GM18498 (cell line): Measurements from ENCODE around the gene NUMB.

Experiments used
- ATAC-seq: cut with Tn5 transposase; IDR thresholded peaks from one replicate; pipeline ENCODE4 v1.9.1; 2021; ENCODE audit warnings: mild to moderate bottlenecking, moderate library complexity; ENCODE audit not compliant: unreplicated experiment

The NUMB gene

GRCh38 chr14:73264080-73264884, 194.1 kb downstream of the NUMB start:
- no peak for ATAC-seq

- no peak for ATAC-seq
These were observed 194.7 kb downstream of the NUMB start for GRCh38 chr14:73263606-73264005.

GRCh38 chr14:73262427-73263183, 195.7 kb downstream of the NUMB start:
- ATAC-seq, result no peak

GRCh38 chr14:73261520-73262426, 196.6 kb downstream of the NUMB start:
- no peak for ATAC-seq

DNA sequence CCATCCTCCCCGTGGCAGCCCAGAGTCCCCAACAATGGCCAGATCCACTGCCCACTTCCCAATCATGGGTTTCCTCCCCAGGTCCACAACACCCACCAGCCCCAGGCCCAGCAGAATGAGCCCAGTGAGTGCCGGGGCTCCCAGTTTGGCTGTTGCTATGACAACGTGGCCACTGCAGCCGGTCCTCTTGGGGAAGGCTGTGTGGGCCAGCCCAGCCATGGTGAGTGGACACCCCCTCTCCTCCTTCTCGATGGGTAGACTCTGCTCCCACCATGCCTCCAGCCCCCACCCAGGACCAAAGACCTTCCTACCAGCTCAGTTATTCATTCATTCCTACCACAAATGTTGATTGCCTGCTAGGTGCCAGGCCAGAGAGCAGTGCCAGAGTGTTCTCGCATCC, 197.3 kb downstream of the NUMB start:
- ATAC-seq, result no peak

- no peak for ATAC-seq
These were observed 197.8 kb downstream of the NUMB start for GRCh38 chr14:73260574-73260973.

DNA sequence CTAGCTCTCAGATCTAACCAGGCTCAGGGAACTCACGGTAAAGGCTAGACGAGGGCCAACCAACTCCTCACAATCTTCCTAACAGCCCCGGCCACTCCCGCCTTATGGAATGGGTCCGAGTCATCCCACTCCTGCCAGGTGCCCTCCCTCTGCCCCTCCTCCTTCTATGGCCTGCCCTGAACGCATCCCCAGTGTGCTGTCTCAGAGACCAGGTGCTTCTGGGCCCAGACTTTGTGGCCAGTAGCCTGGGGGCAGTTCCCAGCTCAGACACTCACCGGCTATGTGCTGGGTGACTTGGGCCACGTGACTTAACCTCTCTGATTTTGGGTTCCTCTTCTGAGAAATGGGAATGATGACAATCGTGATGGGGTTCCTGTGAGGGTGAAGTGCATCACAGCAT, 198.5 kb downstream of the NUMB start:
- ATAC-seq, result no peak

- no peak for ATAC-seq
These were observed 199.3 kb downstream of the NUMB start for GRCh38 chr14:73258845-73259611.

DNA sequence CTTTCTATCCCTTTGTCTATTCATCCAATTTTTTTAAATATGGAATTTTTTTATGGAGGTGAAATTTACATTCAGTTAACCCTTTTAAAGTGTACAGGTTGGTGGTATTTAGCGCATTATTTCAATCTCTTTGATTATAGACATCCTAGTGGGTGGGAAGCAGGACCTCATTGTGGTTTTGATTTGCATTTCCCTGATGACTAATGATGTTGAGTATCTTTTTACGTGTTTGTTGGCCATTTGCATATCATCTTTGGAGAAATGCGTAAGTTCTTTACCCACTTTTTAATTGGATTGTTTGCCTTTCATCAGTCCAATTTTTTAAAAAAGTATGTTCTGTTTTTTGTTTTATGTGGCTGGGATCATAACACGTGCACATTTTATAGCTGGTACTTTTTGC, 200.3 kb downstream of the NUMB start:
- no peak for ATAC-seq

DNA sequence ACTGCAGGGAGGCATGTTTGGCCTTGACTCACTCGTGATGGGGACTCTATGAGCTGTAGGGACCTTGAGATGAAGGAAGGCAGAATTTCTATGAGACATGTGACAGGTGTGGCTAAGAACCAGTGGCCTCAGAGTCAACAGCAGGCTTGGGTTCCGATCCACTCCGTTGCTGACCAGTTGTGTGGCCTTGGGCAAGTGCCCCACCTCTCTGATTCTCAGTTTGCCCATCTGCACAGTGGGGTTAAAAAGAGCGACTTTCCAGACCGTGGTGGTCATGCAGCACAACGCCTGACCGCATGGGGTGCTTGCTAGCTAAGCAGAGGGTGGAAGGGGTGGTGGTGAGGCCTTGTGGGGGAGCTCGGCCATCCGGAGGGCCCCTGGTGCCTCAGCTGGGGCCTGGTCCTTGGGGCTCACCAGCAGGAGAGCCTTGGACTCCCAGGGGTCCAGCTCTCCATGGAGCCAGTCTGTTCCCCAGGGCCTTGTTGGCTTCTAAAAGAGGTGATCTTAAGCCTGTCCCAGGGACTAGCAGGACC, 202.6 kb downstream of the NUMB start:
- no peak for ATAC-seq

- no peak for ATAC-seq
These were observed 203.3 kb downstream of the NUMB start for GRCh38 chr14:73255005-73255400.

DNA sequence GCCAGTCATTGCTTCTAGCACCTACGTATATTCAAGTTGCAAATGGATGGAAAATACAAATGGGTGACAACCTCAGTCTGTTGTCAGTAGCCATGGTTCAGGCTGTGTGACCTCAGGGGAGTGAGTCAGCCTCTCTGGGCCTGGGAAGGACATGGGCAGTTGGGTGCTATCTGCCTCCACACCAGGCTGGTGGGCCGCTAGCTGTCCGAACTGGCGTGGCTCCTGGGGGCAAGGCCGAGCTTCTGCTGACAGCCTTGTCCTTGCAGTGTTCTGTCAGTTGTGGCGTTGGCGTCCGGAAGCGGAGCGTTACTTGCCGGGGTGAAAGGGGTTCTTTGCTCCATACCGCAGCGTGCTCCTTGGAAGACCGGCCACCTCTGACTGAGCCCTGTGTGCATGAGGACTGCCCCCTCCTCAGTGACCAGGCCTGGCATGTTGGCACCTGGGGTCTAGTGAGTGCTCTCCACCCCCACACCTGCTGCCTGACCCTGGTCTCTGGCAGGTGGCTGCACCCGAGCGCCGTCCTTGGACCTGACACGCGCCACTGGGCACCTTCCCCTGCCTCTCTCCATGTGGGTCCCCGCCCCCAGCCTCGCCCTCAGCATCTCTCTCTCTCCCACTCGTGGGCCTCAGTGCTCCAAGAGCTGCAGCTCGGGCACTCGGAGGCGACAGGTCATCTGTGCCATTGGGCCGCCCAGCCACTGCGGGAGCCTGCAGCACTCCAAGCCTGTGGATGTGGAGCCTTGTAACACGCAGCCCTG, 203.9 kb downstream of the NUMB start:
- ATAC-seq, result no peak

- no peak for ATAC-seq
These were observed 204.6 kb downstream of the NUMB start for GRCh38 chr14:73253721-73254120.

DNA sequence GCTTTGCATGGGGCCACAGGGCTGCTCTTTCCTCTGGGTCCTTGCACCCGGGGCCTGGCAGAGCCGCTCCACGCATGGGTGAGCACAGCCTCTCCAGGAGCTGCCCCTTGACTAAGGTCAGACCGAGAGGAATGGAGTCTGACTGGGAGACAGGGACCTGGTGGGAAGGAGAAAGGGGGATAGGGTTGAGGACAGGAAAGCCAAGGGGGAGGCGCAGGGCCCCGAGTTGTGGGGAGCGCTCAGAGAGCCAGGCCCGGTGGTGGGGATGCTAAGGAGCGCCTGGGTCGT, 205.1 kb downstream of the NUMB start:
- no peak for ATAC-seq

DNA sequence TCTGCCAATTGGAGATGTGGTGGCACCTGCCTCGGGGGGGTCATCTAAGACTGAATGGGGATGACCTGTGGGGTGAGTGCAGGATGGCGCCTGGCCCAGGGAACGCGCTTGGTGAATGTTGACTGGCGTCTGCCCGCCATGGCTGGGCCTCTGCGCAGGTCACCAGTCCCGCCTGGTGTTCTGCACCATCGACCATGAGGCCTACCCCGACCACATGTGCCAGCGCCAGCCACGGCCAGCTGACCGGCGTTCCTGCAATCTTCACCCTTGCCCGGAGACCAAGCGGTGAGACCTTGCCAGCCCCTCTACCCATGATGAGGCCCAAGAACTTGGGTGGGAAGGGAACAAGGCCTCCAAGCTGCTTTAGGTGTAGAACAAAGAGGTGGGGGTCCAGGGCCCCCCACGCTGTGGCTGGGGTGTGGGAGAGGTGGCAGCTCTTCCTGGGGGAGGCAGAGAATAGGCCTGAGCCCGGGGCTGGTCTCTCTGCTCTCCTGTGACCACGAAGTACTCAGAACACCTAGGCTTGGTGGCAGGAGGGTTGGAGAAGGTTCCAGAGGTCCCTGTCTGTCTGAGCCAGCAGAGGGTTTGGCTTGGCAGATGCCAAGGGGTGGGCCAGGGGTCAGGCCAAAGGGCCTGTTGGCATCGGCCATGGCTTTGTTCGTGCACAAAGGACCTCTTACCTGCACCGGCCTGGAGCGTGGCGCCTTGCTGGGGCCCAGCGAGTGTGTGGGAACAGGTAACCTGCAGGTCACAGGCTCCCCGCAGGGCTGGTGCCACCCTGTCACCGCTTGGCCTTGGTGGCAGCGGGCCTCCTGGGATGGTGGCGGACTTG, 205.6 kb downstream of the NUMB start:
- ATAC-seq, result no peak

DNA sequence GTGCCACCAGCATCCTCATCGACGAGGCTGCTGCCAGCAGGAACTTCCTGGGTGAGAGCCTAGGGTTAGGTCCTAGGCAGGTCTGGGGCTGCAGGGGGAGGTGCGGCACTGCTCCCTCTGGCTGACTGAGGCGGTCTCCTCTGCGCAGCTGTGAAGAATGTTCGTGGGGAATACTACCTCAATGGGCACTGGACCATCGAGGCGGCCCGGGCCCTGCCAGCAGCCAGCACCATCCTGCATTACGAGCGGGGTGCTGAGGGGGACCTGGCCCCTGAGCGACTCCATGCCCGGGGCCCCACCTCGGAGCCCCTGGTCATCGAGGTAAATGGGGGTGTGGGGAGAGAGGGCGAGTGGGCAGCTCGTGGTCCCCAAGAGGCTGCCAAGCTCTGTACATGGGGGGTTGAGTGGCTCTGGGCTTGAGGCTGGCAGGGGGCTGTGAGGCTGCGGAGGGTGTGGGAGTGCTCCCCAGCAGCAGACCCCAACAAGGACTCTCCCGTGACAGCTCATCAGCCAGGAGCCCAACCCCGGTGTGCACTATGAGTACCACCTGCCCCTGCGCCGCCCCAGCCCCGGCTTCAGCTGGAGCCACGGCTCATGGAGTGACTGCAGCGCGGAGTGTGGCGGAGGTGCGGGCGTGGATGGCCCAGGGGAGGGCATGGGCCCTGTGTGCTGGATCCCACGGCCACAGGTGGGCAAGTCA, 206.7 kb downstream of the NUMB start:
- no peak for ATAC-seq

DNA sequence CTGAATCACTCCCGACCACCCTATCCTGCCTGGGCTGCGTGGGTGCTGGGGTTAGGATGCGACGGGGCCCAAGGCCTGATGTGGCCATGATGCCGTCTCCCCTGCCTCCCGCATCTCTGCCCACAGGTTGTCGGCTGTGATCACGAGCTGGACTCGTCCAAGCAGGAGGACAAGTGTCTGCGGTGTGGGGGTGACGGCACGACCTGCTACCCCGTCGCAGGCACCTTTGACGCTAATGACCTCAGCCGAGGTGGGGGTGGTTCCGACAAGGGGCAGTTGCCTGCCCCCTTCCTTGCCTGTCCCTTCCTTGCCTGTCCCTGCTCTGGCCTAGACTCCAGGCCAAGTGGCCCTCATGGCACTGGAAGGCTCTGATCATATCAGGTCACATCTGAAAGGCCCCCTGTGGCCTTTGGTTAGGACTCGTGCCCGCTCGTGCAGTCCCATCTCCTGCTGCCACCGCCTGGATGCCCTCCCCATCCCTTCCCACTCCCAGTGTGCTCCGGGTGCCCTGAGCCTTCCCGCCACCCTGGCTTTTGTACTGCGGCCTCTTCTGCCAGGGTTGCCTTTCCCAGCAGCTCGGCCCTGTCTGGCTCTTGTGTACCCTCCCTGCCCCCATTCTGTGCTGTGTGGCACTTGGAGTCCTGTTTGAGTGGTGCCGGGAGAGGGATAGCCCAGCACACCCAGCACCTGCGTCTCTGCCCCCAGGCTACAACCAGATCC, 207.4 kb downstream of the NUMB start:
- ATAC-seq, result no peak

GRCh38 chr14:73250317-73250713, 208.0 kb downstream of the NUMB start:
- ATAC-seq, result no peak
